Stomach (tissue), 4 donors: ENCODE measurements around the gene ARHGAP4.

Experiments used
- CTCF ChIP-seq, 7 experiments: fragments of 450-650 bp in 4 of 7; fragments of 200-600 bp in 3 of 7; sonication (generic) in 3 of 7; IDR thresholded peaks; one replicate each; pipeline ENCODE4 v1.5.1; 2016 to 2019; ENCODE audit warnings: antibody characterized with exemption in 7 of 7, control low read depth in 2 of 7, mild to moderate bottlenecking in 1 of 7
- EP300 ChIP-seq: sonication (generic); formaldehyde crosslinking; IDR thresholded peaks from one replicate; pipeline ENCODE4 v1.6.1; 2017; ENCODE audit warnings: antibody characterized with exemption
- POLR2A ChIP-seq, 4 donors: fragments of 450-650 bp; IDR thresholded peaks; one replicate each; pipeline ENCODE4 v1.6.1; 2016; ENCODE audit warnings: antibody characterized with exemption in 4 of 4, control low read depth in 2 of 4, mild to moderate bottlenecking in 1 of 4, moderate library complexity in 1 of 4
- POLR2AphosphoS5 ChIP-seq, 3 donors: sonication (generic); formaldehyde crosslinking; IDR thresholded peaks; one replicate each; pipeline ENCODE4 v1.6.1; 2016; ENCODE audit warnings: antibody characterized with exemption in 3 of 3

GRCh38 chrX:153909024-153909979 lies 16.8 kb downstream of the ARHGAP4 start:
- no peak for TF ChIP-seq POLR2AphosphoS5 (IDR thresholded peaks at IDR 0.05)
- no peak for TF ChIP-seq CTCF (IDR thresholded peaks at IDR 0.05)
- no peak for TF ChIP-seq POLR2A (IDR thresholded peaks at IDR 0.05)
- TF ChIP-seq EP300 = no peak
